ENCODE measurements around the gene CEP104. TPM values are rescaled to one million over a fixed set of nuclear protein-coding genes. Genes with fewer than 3 reads are reported as not detected.

CEP104 gene
- total RNA-seq, 1 experiment from 2014 or later: 32.6 TPM

DNA sequence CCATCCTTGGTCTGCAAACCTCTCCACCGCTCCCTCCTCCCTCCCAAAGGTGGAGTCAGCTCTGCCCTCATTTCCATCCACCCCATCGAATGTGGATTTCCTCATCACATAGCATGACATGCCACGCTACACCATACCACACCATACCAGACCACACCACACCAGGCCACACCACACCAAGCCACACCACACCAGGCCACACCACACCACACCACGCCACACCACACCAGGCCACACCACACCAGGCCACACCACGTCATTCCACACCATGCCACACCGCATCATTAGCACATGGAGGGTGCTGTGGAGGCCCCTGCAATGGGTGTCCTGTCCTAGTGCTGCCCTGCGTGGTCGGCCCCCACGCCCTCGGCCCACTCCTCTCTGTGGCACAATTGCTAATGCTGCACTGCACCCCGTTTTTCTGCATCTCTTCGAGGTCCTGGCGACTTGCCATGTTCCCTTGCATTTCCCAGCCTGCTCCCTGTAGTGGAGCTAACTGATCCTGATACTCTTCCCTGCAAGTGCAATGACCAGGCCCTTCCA, 11.5 kb upstream of the CEP104 start:
- DNase-seq (ENCODE audit: low read depth): no peak

DNA sequence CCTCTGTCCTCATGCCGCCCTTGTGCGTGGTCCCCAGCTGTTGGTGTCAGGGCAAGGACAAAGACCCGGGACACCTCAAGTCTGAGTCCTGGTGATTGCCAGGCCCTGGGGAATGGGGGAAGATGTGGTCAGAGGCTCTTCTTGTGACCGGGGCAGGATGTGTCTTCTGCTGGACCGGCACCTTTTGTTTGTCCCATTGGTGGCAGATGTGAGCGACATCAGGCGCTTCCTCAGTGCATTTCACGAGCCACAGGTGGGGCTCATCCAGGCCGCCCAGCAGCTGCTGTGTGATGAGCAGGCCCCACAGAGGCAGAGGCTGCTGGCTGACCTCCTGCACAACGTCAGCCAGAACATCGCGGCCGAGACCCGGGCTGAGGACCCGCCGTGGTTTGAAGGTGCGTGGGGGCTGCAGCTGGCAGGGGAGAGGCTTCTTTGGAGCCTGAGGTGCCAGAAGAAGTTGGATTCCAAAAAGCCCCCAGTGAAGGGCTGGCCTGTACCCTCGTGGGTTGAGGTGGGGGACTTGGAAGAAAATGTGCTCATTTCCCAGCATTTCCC, 8.7 kb upstream of the CEP104 start:
- no peak for DNase-seq (ENCODE audit: low read depth)

DNA sequence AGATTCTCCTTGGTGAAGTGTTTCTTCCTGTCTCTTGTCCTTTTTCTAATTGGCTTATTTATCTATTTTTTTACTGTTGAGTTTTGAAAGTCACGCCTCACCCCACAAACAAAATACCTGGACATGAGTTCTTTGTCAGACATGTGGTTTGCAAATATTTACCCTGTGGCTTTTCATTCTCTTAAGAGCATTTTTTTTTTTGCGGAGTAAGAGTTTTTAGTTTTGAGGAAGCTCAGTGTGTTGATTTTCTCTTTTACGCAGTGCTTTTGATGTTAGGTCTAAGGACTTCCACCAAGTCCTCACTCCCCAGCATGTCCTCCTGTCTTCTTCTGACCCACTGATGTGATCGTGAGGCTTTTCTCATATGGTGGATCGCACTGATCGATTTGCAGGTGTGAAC, 7.9 kb upstream of the CEP104 start:
- DNase-seq (ENCODE audit: low read depth): no peak

DNA sequence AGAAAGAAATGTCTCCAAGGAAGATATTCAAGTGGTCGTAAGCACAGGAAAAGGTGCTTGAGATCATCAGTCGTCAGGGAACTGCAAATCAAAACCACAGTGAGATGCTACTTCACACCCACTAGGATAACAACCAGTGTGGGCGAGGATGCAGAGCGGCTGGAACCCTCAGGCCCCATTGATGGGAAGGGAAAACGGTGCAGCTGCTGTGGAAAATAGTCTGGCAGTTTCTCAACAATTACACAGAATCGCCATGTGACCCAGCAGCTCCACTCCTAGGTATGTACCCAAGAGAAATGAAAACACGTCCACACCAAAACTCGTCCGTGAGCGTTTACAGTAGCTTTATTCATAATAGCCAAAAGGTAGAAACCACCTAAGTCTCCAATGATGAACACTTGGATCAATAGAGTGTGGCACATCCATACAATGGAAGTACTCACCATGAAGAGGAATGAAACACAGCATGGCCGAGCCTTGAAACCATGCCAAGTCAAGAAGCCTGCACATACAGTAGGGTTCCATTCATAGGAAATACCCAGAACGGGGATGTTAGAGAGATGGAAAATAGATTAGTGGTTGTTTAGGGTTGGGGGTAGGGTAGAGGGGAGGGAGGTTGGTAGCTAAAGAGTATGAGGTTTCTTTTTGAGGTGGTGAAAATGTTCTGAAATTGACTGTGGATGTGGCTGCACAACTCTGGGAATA, 6.4 kb upstream of the CEP104 start:
- DNase-seq (ENCODE audit: low read depth): no peak

DNA sequence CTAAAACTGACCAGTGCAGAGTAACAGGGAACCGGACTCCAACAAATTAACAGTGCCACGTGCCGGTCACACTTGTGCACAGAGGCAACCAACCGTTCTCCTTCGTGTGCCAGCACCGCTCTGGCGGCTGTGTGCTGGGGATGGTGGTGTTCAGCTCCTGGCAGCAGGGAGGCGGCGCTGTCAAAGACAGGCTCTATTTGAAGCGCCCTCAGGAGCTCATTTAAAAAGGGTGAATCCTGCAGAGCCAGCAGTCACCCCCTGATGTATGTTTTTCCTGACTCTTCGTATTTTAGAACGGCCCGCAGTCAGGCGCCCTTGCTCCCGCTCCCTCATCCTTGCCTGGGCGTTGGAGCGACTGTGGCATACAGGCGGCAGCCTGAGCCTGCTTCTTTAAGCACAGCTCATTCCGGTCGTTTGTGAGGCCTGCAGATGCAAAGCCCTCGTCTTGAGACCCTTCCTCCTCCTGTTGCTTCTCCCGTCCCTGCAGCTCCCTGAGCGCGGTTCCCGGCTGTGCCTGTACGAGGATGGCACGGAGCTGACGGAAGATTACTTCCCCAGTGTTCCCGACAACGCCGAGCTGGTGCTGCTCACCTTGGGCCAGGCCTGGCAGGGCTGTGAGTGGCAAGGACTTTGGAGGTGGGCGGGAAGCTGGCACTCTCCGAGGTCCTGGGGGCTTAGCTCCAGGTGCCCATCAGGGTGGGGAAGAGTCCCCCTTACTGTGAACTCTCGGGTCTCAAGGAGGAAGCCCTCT, 1.4 kb upstream of the CEP104 start:
- peak; percentile 18 for DNase-seq (ENCODE audit: low read depth)

DNA sequence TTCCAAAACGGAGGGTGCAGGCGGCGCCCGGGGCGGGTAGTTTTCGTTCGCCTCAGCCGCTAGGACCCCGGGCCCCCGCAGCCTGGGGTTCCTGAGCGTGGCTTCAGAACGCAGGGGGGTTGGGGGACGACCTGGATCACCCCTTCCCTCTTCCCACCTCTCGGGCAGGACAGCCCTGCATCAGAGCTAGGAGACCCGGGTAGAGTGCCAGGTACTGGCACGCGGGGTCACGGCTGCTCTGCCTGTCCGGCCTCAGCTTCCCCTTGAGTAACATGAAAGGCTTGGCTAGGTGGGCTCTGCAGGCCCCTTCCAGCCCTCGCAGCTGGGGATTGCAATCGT, 749 bp upstream of the CEP104 start:
- DNase-seq (ENCODE audit: low read depth): no peak

DNA sequence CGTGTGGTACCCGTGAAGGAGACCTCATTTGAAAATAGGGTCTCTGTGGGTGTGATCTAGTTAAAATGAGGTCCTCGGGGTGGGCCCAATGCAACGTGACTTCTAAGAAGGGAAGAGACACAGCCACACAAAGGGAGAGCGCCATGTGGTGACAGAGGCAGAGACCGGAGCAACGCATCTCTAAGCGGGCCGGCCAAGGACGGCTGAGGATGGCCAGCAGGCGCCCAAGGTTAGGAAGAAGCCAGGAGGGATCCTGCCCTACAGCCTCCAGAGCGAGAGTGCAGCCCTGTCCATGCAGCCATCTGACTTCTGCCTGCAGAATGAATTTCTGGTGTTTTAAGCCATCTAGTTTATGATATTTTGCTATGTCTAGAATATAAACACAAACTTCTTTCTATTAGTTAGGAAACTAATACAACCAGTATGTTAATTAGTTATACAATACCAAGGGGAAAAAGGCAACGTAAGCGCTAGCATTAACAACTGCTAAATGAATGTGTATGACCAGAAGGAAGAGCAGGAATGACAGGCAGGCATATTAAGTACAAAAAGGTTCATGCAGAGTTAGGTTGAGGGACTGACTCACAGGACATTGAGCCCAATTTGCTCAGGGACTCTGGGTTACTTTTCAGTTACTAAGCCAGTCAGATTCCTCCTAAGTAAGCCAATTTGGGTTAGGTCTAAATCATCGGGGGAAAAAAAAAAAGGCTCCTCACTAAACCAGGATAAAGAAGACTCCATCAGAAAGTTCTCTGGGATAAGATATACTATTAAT, 4.1 kb downstream of the CEP104 start:
- no peak for DNase-seq (ENCODE audit: low read depth)

DNA sequence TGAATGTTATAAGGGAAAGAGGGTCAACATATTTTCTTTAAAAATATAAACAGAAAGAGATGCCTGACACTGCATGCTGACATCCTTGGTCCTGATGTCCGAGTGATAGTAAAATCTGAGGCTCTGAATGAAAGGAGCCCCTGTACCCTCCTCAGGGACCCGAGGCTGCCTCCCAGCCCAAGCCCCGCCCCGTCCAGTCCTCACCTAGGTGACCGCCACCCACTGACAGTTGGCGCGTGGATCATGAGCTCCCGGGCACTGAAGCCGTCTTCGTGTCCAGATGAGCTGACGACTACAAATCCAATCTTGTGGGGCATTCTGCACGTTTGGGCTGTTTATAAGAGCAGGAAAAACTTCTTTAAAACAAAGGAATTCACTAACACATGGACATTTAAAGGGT, 4.9 kb downstream of the CEP104 start:
- no peak for DNase-seq (ENCODE audit: low read depth)

DNA sequence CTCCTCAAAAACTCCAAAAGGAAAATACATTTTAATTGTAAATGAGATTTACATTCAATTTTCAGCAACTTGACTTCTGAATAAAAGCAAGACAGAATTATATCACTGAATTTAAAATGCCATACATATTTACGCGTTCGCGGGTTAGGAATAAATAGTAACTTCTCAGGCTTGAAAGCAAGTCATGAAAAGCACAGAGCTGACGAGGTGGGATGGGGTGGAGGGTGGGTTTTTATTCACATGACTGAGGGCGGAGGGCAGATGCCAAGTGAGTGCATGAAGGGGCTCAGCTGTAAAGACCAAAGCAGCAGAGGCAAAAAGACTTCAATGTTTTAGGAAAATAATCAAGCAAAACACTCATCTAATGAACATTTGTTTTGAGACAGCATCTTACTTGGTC, 5.7 kb downstream of the CEP104 start:
- no peak for DNase-seq (ENCODE audit: low read depth)

DNA sequence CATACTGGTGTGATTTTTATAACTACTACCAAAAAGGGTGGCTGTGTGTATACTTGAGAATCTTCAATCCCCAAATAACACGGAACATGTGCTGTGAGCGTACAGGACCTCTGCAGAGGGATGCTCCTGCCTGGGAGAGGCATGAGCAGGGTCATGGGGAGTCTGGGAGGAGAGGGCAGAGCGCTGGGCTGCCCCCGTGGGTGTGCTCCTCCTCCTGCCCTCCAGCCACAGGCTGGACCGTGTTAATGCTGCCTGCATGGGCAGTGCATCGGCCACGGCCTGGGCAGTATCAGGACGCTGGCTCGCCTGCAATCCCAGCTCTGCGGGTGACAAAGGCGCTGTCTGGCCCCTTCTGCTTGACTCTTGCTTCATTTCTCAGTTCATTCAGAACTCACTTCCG, 6.2 kb downstream of the CEP104 start:
- DNase-seq (ENCODE audit: low read depth): no peak

DNA sequence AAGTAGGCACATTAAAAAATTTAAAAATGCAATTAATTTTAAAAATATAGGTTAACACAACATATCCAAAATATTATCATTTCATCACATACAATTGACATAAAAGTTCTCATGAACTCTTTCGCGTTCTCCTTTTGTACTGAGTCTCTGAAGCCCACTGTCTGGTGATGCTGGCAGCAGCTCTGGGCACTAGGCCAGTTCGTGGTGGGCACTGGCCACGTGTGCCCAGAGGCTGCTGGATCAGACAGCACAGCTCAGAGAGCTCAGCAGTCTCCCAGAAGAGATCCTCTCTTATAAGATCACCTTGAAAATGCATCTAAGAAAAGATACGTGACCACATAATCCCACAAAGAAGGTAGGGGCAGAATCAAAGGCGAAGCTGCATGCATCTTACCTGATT, 9.9 kb downstream of the CEP104 start:
- DNase-seq (ENCODE audit: low read depth): no peak

DNA sequence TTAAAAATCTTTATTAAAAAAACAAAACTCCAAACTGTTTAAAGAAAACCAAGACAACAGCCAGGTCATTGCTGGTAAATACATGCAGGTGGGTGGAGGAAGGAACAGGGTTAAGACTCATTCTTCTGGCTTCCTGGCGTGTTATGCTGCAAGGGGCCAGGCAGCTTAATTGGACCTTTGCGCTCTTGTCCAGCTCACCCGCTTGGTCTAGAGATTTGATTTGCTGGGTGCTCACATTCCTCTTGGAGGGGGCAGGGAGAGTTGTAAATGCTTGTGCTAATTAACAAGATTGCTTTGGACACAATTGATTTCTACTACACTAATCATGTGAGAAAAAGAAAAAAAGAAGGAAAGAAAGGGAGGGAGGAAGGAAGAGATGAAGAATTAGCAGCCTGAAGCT, 10.5 kb downstream of the CEP104 start:
- no peak for DNase-seq (ENCODE audit: low read depth)

DNA sequence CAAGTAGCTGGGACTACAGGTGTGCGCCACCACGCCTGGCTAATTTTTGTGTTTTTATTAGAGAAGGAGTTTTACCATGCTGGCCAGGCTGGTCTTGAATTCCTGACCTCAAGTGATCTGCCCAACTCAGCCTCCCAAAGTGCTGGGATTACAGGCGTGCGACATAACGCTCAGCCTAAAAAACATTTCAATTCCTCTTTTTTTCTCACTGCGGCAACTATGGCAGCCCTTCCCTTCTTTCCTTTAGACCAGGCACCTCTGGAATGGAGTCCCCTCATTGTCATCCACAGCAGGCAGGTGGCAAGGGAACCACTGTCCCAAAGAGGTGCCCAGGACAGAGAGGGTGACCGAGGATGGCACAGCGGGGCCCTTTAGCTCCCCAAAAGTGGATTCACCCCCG, 14.1 kb downstream of the CEP104 start:
- no peak for DNase-seq (ENCODE audit: low read depth)

DNA sequence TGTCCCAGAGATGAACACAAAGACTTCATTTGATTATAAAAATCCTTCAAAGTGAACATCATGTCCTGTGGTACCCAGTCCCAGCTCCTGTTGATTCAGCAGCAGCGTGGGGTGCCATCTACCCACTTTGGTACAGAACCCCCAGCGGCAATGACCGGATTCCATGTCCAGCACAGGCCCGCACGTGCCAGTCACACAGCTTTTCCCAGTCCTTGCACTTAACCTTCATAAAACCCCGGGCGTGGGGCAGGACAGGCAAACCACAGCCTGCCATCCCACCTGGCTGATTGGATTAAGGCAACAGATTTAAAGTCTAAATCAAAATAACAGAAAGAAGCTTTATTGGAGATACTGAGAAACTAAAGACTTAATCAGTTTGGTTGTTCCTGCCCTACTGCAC, 15.5 kb downstream of the CEP104 start:
- no peak for DNase-seq (ENCODE audit: low read depth)

DNA sequence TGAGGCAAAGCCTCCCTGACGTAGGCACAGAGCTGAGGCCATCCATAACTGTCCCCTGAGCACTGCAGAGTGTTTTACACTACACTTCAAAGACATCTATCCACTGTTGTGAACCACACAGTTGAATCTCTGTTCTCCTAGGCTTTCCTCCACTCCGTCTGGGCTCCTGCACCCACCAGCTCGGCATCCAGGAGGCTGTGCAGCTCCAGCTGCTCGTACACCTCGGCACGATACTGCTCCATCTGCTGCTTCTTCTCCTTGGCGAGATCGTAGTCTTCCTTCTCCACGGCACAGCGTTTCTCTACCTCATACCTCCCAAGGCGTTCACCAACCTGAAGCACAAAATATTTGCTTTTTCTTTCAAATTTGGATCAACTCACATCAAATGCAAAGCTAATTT, 18.2 kb downstream of the CEP104 start:
- no peak for DNase-seq (ENCODE audit: low read depth)

DNA sequence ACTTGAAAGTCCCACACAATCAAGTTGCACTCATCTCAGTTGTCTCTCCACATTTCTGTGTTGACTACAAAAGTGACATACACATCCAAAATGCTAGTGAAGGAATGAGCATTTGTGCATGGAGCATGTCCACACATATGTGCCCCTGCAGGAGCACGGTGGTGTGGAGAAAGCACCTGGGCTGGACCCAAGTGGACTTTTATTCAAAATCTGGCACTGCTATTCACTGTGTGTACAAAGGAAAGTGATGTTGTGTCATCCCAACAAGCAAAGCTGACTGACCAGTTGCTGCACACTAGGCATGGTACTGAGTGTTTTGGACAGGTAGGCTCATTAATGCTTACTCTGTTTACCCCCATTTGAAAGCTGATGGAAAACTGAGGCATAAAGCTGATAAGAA, 19.3 kb downstream of the CEP104 start:
- no peak for DNase-seq (ENCODE audit: low read depth)

DNA sequence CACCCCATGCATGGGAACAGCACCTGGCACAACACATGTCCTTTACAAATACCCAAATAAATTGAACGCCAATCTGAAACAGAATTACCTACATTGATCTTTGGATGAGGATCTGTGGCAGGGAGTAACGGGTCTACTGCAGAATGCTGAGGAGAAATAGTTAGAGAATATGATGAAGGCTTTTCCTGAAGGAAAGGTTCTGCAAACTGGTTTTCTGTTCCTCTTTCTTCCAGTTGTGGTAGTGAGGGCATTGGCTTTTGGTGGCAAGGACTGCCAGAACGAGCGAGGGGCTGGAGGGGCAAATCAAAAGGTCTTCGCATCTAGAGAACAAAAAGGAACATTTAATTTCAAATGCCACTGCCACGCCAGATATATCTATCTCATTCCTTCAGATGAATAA, 19.8 kb downstream of the CEP104 start:
- no peak for DNase-seq (ENCODE audit: low read depth)

DNA sequence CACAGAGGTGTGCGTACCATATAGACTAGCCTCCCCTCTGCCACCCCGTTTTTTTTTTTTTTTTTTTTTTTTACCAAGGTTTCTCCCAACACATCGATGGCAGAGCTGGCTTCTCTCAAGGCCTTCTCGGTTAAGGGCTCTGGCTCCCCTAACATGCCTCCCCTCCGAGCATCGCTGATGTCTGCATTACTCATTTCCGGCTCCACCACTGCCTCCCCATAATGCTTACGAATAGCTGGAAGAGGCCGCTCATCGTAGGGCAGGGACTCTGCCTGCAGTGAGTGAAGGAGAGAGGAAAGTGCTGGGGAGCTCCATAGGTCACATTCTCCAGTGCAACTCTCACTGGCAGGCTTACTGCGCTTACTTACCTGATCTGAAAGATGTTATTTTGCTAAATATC, 20.6 kb downstream of the CEP104 start:
- DNase-seq (ENCODE audit: low read depth): no peak

DNA sequence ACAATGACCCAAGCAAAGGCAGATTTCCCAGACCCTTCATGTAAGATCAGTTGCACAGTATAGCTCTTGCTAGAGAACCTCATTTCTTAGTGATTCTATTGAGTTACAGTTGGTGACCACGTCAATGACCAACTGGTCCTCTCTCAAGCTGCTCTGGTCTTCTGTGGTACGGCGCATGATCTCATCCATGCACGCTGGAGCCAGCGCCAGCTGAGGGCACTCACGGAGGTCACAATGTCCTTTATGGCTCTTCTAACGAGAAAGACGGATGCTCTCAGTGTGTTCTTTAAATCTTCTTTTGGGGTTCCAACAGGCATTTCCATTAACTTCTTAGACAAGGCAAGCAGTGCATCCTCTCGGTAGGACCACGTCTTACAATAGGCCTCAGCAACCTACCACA, 22.3 kb downstream of the CEP104 start:
- no peak for DNase-seq (ENCODE audit: low read depth)

DNA sequence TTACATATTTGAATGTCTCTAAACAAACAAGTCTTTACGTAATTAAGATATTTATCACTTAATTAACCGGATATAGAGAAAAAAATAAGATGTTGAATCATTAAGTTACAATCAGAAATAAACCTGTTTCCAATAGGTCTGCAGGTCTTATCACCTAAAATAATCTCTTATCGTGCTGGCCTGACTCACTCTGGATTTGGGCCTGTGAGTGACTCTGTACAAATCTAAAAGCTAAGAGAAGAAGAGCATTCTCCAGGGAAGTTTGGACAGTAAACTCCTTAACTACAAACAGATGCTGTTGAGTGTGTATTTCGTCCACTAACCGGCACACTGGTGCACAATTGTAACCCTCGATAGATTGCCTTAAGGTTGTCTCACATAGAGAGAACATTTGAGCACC, 25.3 kb downstream of the CEP104 start:
- DNase-seq (ENCODE audit: low read depth): no peak

DNA sequence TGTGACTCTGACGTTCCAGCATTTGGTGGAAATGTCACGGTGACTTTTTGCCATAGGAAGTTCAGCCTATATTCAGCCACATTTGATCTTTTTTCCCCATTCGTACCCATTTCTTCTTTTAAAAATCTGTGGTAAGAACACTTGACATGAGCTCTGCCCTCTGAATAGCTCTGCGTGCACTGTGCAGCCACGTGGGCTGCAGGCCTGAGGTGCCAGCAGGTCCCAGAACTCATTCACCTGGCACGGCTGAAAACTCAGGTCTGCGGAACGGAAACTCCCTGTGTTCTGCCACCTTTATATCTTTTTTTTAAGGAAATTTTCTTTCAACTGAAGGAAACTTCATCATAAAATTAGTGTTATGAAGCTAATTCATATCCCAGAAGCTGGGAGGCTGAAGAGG, 28.6 kb downstream of the CEP104 start:
- no peak for DNase-seq (ENCODE audit: low read depth)

DNA sequence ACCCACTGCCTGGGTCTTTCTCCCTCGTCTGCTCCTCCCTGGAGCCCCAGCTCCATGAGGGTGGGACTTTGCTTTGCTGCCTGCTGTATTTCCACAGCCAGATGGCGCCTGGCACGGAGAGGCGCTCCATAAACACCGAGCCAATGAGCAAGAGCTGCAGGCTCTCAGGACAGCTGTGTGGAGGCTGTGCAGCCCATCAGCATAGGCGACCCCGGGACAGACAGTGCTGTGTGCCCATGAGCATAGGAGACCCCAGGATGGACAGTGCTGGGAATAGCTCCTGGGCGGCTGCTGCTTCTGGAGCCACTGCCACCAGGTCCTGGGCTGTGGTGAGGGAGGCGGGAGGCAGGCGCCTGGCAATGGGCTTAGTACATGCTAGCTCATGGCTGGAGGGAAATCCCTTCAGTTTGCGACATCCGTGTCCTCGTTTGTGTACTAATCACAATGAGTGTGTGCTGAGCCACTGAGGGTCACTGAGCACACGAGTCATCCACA, 29.2 kb downstream of the CEP104 start:
- DNase-seq (ENCODE audit: low read depth): no peak

Data from RPMI7951 (cell line).